T-helper 1 cell treated with Interleukin-12 subunit alpha and Interleukin-12 subunit beta and Interleukin-4 antibody, amounts not matched to agents 30 μg/mL and 1 μg/mL, for 36 hours (primary cell): Measurements from ENCODE around the gene NR5A2.

ENCODE experiments used
- H3K27ac Mint-ChIP-seq: one replicate; pipeline ENCODE4 v1.8.0; 2021; ENCODE audit warnings: mild to moderate bottlenecking, mixed read lengths
- H3K27me3 Mint-ChIP-seq: one replicate; pipeline ENCODE4 v1.8.0; 2021; ENCODE audit warnings: low read depth, mixed read lengths
- H3K36me3 Mint-ChIP-seq: one replicate; pipeline ENCODE4 v1.8.0; 2021; ENCODE audit warnings: low read depth, mixed read lengths
- H3K4me1 Mint-ChIP-seq: one replicate; pipeline ENCODE4 v1.8.0; 2021; ENCODE audit warnings: low read depth, mixed read lengths
- H3K4me3 Mint-ChIP-seq: one replicate; pipeline ENCODE4 v1.8.0; 2021; ENCODE audit warnings: mild to moderate bottlenecking, moderate library complexity, mixed read lengths
- H3K9me3 Mint-ChIP-seq: one replicate; pipeline ENCODE4 v1.8.0; 2021; ENCODE audit warnings: mixed read lengths

The NR5A2 gene

DNA sequence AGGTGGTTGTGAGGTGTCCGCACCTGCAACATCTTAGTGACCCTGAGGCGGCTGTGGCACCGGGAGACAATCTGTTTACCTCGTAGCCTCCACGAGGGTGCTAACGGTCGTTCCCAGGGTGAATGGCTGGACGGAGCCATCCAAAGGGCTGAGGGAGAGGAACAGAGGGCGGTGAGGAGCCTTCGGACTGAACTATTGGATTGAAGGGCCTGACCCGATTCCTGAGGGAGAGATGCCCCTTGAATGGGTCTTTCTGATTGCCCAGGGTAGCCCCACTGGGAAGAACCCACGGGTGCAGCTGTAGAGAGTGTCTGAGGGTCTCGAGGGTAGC is 2.3 kb downstream of the NR5A2 start:
- Mint-ChIP-seq H3K9me3 (no peaks in the 10 kb centered on the region), H3K4me3 (no peak overlapping the region), H3K27me3 (peaks cover 49% of the 10 kb centered on the region), H3K36me3 (no peaks in the 10 kb centered on the region), H3K4me1 (peaks cover 5% of the 10 kb centered on the region), H3K27ac (no peak overlapping the region)

DNA sequence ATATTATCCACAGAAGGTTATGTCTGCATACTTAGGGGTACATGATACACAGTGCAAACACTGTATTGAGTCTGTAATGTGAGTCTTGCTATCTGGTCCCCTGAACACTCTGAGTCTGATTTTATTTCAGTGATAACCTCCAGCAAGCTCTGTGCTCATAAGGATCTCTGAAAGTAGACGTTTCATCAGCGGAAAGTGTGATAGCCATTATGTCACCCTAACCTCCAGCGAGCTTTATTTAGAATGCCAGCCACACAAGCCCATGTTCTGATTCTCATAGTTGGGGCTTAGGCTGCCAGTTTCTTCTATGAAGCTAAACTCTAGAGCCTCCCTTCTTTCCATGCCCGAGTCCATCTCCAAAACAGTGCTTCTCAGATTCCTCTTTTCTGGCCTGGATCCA is 3.3 kb downstream of the NR5A2 start:
- Mint-ChIP-seq H3K4me1 (peaks cover 6% of the 10 kb centered on the region), H3K9me3 (no peaks in the 10 kb centered on the region), H3K36me3 (no peaks in the 10 kb centered on the region), H3K27ac (no peak overlapping the region), H3K27me3 (peaks cover 43% of the 10 kb centered on the region), H3K4me3 (no peak overlapping the region)

DNA sequence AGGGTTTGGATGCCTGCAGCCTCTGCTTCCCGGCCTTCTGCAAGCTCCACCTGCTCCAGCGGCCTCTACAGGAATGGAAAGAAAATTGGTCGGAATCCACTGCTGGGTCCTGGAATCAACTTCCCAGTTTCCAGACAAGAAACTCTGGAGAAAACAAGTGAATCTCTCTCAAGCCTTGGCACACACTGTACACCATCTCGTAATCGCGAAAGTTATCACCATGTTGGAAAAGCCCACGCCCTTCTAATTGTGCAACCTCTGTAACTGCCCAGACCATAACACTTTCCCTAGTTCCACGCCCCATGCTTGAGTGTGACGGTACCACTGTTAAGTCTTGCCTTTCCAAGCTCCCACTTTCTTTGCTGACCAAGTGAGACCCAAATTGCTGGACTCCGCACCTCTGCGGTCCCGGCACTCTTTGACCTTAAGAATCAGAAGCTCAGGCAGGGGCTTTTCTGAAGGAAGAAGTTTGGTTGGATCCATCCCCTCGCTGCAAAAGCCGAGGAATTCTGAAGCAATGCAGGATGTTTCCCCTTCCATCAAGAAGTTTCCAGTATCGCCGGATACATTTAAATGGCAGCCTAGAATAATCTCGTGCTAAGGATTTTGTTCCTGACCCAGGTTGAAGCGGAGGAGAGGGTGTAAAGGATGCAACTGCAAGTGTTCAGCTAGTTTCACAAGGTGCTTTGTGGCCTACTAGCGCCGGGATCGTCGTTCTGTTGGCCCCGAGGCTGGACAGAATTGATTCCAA is 6.2 kb downstream of the NR5A2 start:
- Mint-ChIP-seq H3K9me3 (no peaks in the 10 kb centered on the region), H3K36me3 (no peaks in the 10 kb centered on the region), H3K4me3 (no peak overlapping the region), H3K27ac (no peak overlapping the region), H3K27me3 (peaks cover 26% of the 10 kb centered on the region), H3K4me1 (peaks cover 7% of the 10 kb centered on the region)

DNA sequence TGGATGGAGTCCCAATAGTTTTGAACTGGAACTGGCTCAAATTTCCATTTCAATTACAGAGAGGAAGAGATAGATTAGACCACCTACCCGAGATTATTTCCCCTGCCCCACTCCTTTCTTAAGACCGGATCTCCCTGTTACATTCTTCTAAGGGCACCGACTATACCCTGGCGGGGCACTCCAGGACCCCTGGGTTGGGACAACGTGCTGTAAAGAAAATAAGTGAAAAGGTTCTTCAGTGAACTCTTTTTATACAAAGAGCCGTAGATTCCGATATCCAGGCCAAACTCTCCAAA is 6.7 kb downstream of the NR5A2 start:
- Mint-ChIP-seq H3K27ac (no peak overlapping the region), H3K4me1 (peaks cover 4% of the 10 kb centered on the region), H3K4me3 (no peak overlapping the region), H3K36me3 (no peaks in the 10 kb centered on the region), H3K27me3 (peaks cover 20% of the 10 kb centered on the region), H3K9me3 (no peaks in the 10 kb centered on the region)

DNA sequence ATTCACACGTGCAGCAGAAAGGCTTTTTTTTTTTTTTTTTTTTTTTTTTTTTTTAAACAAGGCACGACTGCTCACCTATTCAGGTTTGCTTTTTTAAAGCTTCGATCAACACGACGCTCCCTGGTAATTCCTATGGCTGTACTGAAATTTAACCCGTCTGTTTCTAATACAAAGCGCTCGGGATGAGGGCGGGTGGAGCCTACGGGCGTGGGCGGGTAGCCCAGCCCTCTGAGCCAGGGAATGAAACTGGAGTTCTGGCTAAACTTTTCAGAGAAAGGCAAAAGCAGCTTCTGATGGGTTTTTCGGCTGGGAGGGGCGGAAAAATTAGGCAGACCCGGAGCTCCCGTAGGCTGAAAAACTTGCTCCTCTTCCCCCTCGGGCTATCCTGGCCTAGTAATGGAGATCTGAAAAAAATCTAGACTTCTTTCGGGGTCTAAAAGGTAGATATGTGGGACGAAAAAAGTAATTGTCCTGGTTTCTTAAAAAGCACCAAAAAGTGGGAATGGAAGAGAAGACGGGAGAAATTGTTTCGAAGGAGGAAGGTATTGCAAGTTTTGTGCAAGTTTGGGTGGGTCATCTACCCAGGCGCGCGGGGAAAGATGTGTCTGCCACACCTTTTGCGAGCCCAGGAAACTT is 7.4 kb downstream of the NR5A2 start:
- peaks cover 4% of the 10 kb centered on the region for H3K4me1 Mint-ChIP-seq
- no peaks in the 10 kb centered on the region for H3K9me3 Mint-ChIP-seq
- peaks cover 18% of the 10 kb centered on the region for H3K27me3 Mint-ChIP-seq
- H3K36me3 Mint-ChIP-seq = no peaks in the 10 kb centered on the region
- no peak overlapping the region for H3K27ac Mint-ChIP-seq
- H3K4me3 Mint-ChIP-seq = no peak overlapping the region

DNA sequence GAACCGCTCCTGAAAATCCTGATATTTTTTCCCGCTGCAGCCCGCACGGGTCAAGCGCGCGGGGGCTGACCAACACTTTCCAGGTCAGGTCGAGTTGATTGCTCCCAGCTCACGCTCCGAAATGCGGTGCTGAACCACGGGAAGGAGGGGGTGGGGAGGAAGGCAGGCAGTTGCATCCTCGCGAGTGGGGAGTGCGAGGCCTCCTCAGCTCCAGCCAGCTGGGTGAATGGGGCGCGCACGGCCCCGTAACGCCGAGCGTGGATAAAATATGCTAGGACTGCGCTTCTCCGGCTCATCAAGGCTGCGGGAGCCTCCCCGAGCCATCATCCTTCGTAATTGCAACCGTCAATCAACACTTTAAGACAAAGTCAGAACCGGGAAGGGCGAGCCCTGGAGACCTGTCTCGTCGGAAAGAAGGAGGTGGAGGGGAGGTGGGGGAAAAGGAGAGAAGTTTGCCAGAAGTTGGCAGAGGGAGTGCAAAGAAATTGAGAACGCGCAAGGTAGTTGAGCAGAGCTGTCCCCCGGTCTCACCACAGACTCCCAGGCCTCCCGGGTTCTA is 8.0 kb downstream of the NR5A2 start:
- Mint-ChIP-seq H3K27me3 (peaks cover 18% of the 10 kb centered on the region), H3K4me3 (no peak overlapping the region), H3K9me3 (no peaks in the 10 kb centered on the region), H3K4me1 (peaks cover 4% of the 10 kb centered on the region), H3K27ac (no peak overlapping the region), H3K36me3 (no peaks in the 10 kb centered on the region)

DNA sequence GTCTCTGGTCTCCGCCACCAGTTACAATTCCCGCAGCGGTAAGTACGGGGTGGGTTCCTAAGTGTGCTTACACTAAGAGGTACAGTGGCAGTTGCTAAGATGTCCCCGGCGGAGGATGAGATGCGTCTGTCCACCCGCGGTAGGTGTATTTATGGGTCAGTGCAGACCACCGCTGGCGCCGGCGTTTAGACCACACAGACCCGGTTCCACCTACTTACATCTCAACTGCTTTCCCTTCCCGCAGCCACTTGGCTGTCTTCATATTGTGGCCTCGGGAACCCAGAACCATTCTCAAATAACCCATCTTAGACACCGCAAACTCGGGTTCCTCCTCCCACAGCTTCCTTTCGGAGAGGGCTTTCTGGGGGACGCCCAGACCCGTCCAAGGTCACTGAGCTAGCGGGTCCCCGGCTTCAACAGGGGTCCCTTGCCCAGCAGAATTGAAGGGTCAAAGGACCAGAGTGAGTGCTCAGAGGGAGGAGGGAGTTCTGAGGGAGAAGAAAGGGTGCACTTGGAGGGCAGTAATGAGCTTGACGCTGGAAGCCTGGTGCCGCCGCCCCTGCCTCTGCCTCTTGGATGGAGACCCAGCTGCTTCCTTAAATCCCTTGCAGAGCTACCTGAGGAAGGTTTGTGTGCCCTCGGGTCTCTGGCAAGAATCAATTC is 8.6 kb downstream of the NR5A2 start:
- H3K36me3 Mint-ChIP-seq = no peaks in the 10 kb centered on the region
- no peaks in the 10 kb centered on the region for H3K9me3 Mint-ChIP-seq
- H3K27ac Mint-ChIP-seq = no peak overlapping the region
- H3K27me3 Mint-ChIP-seq = peaks cover 18% of the 10 kb centered on the region
- H3K4me1 Mint-ChIP-seq = peaks cover 4% of the 10 kb centered on the region
- no peak overlapping the region for H3K4me3 Mint-ChIP-seq

DNA sequence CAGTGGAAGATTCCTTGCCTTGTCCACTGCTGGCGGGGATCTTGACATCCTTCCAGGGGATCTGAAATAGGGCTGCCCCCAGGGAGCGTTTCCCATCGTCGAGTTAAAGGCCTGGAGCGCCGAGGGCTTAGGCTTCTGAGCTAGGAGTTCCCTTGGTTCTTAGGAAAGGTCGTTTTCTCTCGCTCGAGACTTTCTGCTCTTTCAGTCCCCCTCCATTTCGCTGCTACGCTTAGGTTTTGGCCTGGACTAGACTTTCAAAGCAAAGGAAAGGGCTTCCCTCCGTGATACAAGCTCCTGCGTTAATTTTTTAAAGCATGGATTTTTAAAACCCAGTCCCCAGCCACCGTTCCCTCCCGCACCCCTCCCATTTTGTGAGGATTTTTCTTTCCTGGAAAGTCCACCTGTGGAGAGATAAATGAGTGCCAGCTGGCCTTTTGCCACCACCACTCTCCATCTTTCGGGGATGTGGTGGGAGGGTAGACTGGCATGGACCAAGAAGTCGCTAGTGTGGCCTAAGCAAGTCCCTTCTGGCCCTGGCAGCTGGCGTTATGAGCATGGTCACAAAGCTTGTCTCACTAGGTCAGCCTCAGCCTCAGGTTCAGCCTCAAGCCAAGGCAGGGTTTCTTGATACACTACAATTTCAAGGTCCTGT is 9.2 kb downstream of the NR5A2 start:
- Mint-ChIP-seq H3K4me1 (peaks cover 4% of the 10 kb centered on the region), H3K4me3 (no peak overlapping the region), H3K36me3 (no peaks in the 10 kb centered on the region), H3K9me3 (no peaks in the 10 kb centered on the region), H3K27me3 (peaks cover 24% of the 10 kb centered on the region), H3K27ac (no peak overlapping the region)

DNA sequence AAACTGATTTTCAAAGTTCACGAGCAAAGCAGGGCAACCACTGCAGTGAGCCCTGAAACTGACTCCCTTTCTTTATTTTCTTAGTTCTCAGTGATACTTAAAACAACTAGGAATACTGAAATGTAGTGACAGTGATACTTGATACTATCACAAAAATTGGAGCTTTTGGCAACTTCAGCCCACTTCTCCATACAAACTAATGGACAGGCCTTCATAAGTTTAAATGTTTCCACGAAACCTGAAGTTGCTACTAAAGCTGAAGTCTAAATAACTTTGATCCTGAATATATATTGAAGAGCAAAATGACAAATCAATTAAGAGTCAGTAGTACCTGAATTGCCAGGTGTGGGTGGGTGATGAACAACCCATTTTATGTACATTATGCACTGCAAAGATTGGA is 10.0 kb downstream of the NR5A2 start:
- Mint-ChIP-seq H3K4me3 (no peak overlapping the region), H3K27me3 (peaks cover 31% of the 10 kb centered on the region)

DNA sequence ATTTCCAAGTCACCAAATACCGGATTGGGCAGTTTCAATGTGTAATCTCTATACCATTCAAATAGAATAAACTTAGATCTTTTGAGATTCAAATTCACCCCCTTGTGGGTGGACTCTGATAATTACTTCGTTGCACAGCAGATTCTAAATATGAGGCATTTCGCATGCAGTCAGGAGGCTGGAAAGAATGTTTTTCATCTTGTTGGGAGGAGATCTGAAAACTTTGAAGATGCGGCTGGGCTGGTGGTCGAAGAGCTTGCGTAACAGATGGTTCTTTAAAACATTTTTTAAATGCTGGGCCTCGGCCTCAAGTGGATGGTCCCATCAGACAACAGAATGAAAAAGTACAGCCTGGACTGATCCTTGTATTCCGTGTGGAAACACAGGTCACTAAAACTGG is 10.4 kb downstream of the NR5A2 start:
- peaks cover 8% of the 10 kb centered on the region for H3K4me1 Mint-ChIP-seq
- peaks cover 35% of the 10 kb centered on the region for H3K27me3 Mint-ChIP-seq
- H3K27ac Mint-ChIP-seq = no peak overlapping the region
- H3K4me3 Mint-ChIP-seq = no peak overlapping the region
- H3K9me3 Mint-ChIP-seq = no peaks in the 10 kb centered on the region
- peaks cover 3% of the 10 kb centered on the region for H3K36me3 Mint-ChIP-seq

More for the DNA sequence above, 10.0 kb downstream of the NR5A2 start:
- Mint-ChIP-seq H3K27ac (no peak overlapping the region), H3K36me3 (no peaks in the 10 kb centered on the region), H3K4me1 (peaks cover 4% of the 10 kb centered on the region), H3K9me3 (no peaks in the 10 kb centered on the region)

DNA sequence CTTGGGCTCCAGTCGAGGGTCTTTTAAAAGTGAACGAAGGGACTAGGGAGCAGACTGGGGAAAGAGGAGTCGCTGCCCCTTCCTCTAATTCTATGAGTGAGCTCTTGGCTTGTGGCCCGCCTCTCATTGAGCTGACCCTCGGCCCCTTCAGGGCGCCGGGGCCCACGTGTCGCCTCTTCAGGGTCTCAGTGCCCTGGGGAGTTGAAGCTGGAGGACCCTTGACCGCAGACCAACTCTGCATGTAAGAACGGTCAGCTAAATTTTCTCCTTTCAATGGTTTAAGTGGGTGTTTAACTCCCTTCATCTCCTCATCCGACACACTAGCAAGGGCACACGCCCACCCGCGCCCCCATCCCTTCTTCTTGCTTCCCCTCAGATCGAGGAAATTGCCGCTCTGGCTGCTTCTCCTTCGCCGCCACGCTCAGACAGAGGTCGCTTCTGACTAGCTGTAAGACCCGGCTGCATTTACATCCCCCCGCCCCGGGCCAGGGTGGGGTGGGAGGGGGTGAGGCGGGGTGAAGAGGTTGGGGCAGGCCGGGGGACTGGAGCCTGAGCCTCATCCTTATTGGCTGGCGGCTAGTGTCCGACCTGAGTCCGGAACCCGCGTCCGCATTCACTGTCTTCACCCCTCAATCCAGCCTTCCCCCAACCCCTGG is 10.9 kb downstream of the NR5A2 start:
- peaks cover 3% of the 10 kb centered on the region for H3K36me3 Mint-ChIP-seq
- no peak overlapping the region for H3K27ac Mint-ChIP-seq
- no peaks in the 10 kb centered on the region for H3K9me3 Mint-ChIP-seq
- no peak overlapping the region for H3K4me3 Mint-ChIP-seq
- peaks cover 10% of the 10 kb centered on the region for H3K4me1 Mint-ChIP-seq
- H3K27me3 Mint-ChIP-seq = peaks cover 41% of the 10 kb centered on the region

DNA sequence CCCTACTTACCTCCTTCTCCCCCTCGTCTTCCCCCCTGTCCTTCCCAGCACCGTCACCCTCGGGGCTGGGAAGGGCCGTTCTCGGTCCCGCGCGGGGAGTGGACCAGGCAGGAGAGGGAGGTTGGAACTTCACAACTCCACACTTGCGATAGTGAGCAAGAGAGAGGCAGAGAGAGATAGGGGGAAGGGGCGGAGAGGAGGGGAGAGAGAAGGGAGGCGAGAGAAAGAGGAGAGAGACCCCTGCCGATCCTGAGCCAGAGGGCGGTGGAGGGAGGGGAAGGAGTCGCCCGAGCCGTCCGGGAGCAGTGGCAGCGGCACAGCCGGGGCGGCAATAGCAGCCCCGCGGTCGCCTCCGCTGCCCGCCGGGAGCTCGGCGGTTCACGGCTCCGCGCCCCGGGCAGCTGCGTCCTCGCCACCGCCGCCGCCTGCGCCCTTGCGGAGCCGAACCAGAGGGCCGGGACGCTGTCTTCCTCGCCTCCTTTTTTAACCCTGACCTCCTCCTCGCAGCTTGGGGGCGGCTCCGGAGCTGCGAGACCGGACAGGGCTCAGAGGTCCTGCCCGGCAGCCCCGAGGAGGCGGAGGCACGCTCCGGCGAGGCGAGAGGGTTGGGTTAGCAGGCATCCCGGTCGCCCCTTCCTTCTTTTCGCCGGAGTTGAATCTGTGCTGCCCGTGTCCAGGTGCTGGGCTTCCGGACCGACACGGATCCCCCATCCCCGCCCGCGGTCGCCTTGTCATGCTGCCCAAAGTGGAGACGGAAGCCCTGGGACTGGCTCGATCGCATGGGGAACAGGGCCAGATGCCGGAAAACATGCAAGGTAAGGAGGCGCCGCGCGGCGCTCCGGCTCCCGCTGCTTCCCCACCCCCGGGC is 11.7 kb downstream of the NR5A2 start:
- peaks cover 3% of the 10 kb centered on the region for H3K36me3 Mint-ChIP-seq
- peak overlapping the region; percentile 36 for H3K27ac Mint-ChIP-seq
- H3K4me1 Mint-ChIP-seq = peaks cover 10% of the 10 kb centered on the region
- H3K9me3 Mint-ChIP-seq = no peaks in the 10 kb centered on the region
- H3K27me3 Mint-ChIP-seq = peaks cover 46% of the 10 kb centered on the region
- H3K4me3 Mint-ChIP-seq = peak overlapping the region; percentile 75

DNA sequence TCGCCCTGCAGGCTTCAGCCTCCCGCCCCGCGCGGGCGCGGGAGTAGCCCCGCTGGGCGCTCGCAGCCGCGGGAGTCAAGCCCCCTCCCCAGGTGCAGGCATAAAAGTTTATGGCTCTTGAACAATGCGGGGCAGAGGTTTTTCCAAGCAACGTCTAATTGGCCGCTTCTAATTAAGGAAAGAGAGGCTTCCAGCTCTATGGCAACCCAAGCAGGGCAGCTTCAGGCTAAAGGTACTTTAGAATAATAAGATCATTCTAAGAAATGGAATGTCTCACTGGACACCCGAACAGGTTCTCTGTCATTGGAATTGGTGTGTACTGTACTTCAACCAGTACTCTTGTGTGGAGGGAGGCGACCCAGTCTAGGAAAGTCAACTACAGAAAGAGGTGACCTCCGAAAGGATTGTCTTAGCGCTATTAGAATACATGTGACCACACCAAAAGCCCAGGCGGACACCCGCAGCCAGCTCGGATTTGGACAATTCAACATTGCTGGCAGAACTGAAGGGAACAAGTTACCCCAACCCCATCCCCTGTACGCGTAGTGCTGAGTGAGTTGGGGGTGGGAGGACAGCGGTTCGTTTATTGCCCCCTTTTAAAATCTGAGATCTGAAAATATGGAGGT is 12.5 kb downstream of the NR5A2 start:
- no peak overlapping the region for H3K27ac Mint-ChIP-seq
- peaks cover 49% of the 10 kb centered on the region for H3K27me3 Mint-ChIP-seq
- peak overlapping the region; percentile 25 for H3K4me3 Mint-ChIP-seq
- H3K36me3 Mint-ChIP-seq = peaks cover 3% of the 10 kb centered on the region
- peaks cover 10% of the 10 kb centered on the region for H3K4me1 Mint-ChIP-seq
- no peaks in the 10 kb centered on the region for H3K9me3 Mint-ChIP-seq
